SU-DHL-6 (cell line): ENCODE results near the gene CUEDC1.

Experiments used
- H2AFZ ChIP-seq: fragments of 200-600 bp; sonication (generic); 2 replicates; pipeline ENCODE4 v1.6.1; 2014; ENCODE audit warnings: low read depth, mild to moderate bottlenecking, moderate library complexity, mixed read lengths, antibody characterized with exemption, low read length; ENCODE audit not compliant: severe bottlenecking
- H3F3A ChIP-seq: fragments of 200-600 bp; shearing (Covaris generic); 2 replicates; pipeline ENCODE4 v1.6.0; 2016; ENCODE audit warnings: antibody characterized with exemption, mild to moderate bottlenecking; ENCODE audit not compliant: insufficient read depth
- H3K27ac ChIP-seq: fragments of 200-600 bp; sonication (generic); 2 replicates; pipeline ENCODE4 v1.5.1; 2016; ENCODE audit warnings: low read depth, mild to moderate bottlenecking, low read length, moderate library complexity, mixed read lengths
- H3K27me3 ChIP-seq: fragments of 200-600 bp; sonication (generic), shearing (Covaris generic); 2 replicates; pipeline ENCODE4 v1.6.0; 2014; ENCODE audit warnings: mild to moderate bottlenecking, low read length
- H3K36me3 ChIP-seq: fragments of 200-600 bp; sonication (generic); 2 replicates; pipeline ENCODE4 v1.6.1; 2014; ENCODE audit warnings: mild to moderate bottlenecking, low read length, mixed read lengths
- H3K4me2 ChIP-seq: fragments of 300-600, 200-600 bp; shearing (Covaris generic), sonication (generic); 2 replicates; pipeline ENCODE4 v1.6.0; 2014; ENCODE audit warnings: low read length, low read depth, mild to moderate bottlenecking; ENCODE audit not compliant: poor library complexity, severe bottlenecking
- H3K4me3 ChIP-seq: fragments of 200-600 bp; sonication (generic); 2 replicates; pipeline ENCODE4 v1.5.1; 2014; ENCODE audit warnings: antibody characterized with exemption, low read length, mild to moderate bottlenecking, mixed read lengths; ENCODE audit not compliant: insufficient read depth, poor library complexity, severe bottlenecking
- H3K79me2 ChIP-seq: fragments of 200-600 bp; sonication (generic); 2 replicates; pipeline ENCODE4 v1.6.1; 2014; ENCODE audit warnings: mild to moderate bottlenecking, low read length, moderate library complexity; ENCODE audit not compliant: insufficient read depth
- H3K9ac ChIP-seq: fragments of 200-600 bp; sonication (generic); 2 replicates; pipeline ENCODE4 v1.7.0; 2014; ENCODE audit warnings: mild to moderate bottlenecking, low read length
- H3K9me2 ChIP-seq: fragments of 200-600 bp; sonication (generic); replicated peaks from 2 replicates; pipeline ENCODE4 v1.6.1; 2014; ENCODE audit warnings: low read length; ENCODE audit not compliant: insufficient read depth
- H3K9me3 ChIP-seq: fragments of 200-600 bp; sonication (generic); 2 replicates; pipeline ENCODE4 v1.6.1; 2014; ENCODE audit warnings: low read length, mixed read lengths; ENCODE audit not compliant: insufficient read depth
- H4K20me1 ChIP-seq: fragments of 200-600 bp; sonication (generic); 2 replicates; pipeline ENCODE4 v1.6.1; 2014; ENCODE audit warnings: low read depth, mild to moderate bottlenecking, antibody characterized with exemption, low read length, moderate library complexity, mixed read lengths
- CTCF ChIP-seq: fragments of 200-600 bp; sonication (generic); IDR thresholded peaks from one replicate; pipeline ENCODE4 v1.5.1; 2017; ENCODE audit warnings: antibody characterized with exemption, mild to moderate bottlenecking, low read length, moderate library complexity; ENCODE audit not compliant: insufficient read depth, poor library complexity, severe bottlenecking
- EZH2phosphoT487 ChIP-seq: fragments of 200-600 bp; sonication (generic), shearing (Covaris generic); conservative IDR thresholded peaks from 2 replicates; pipeline ENCODE4 v1.6.1; 2018; ENCODE audit warnings: mild to moderate bottlenecking, antibody characterized with exemption, low read length, moderate library complexity, mixed read lengths

Gene CUEDC1

GRCh38 chr17:57853695-57854094, 101.5 kb downstream of the CUEDC1 start:
- H3K27ac ChIP-seq, result no peak overlapping the region

GRCh38 chr17:57852955-57853328, 102.3 kb downstream of the CUEDC1 start:
- Histone ChIP-seq H3K9me3 (no peaks in the 10 kb centered on the region), H3K4me3 (no peak overlapping the region), H3K4me2 (no peak overlapping the region), H3K9ac (no peak overlapping the region), H3K27me3 (no peaks in the 10 kb centered on the region), H3K79me2 (peaks cover 16% of the 10 kb centered on the region), H2AFZ (no peak overlapping the region), H4K20me1 (no peaks in the 10 kb centered on the region), H3K27ac (no peak overlapping the region), H3F3A (peaks cover 4% of the 10 kb centered on the region; the same call in 1 of the 2 replicates), H3K9me2 (no peaks in the 10 kb centered on the region), H3K36me3 (no peaks in the 10 kb centered on the region)
- no peak for TF ChIP-seq EZH2phosphoT487
- no peak for TF ChIP-seq CTCF

More at GRCh38 chr17:57853695-57854094, 101.5 kb downstream of the CUEDC1 start:
- Histone ChIP-seq H3K79me2 (peaks cover 11% of the 10 kb centered on the region), H4K20me1 (no peaks in the 10 kb centered on the region), H3K9me2 (no peaks in the 10 kb centered on the region), H3K4me3 (no peak overlapping the region), H3K9me3 (no peaks in the 10 kb centered on the region), H2AFZ (no peak overlapping the region), H3F3A (peaks cover 4% of the 10 kb centered on the region; the same call in 1 of the 2 replicates), H3K4me2 (no peak overlapping the region), H3K36me3 (no peaks in the 10 kb centered on the region), H3K27me3 (no peaks in the 10 kb centered on the region), H3K9ac (no peak overlapping the region)
- TF ChIP-seq EZH2phosphoT487, result no peak
- TF ChIP-seq CTCF, result no peak

GRCh38 chr17:57852092-57852954, 102.9 kb downstream of the CUEDC1 start:
- TF ChIP-seq CTCF (no peak), EZH2phosphoT487 (no peak)
- Histone ChIP-seq H3K27me3 (no peaks in the 10 kb centered on the region), H3K27ac (no peak overlapping the region), H3K9ac (no peak overlapping the region), H2AFZ (no peak overlapping the region), H3F3A (peaks cover 4% of the 10 kb centered on the region; the same call in 1 of the 2 replicates), H4K20me1 (no peaks in the 10 kb centered on the region), H3K9me2 (no peaks in the 10 kb centered on the region), H3K36me3 (no peaks in the 10 kb centered on the region), H3K4me3 (no peak overlapping the region), H3K4me2 (no peak overlapping the region), H3K9me3 (no peaks in the 10 kb centered on the region), H3K79me2 (peaks cover 16% of the 10 kb centered on the region)
